HUES6 (cell line): ENCODE measurements around the gene SLC26A1.

Experiments used
- H3K27ac ChIP-seq: 2 replicates; pipeline ENCODE4 v1.7.0; 2013; ENCODE audit warnings: low read depth, mild to moderate bottlenecking, low read length, inconsistent platforms
- H3K27me3 ChIP-seq: 2 replicates; pipeline ENCODE4 v1.6.1; 2013; ENCODE audit warnings: low read length; ENCODE audit not compliant: control insufficient read depth, insufficient read depth
- H3K36me3 ChIP-seq: 2 replicates; pipeline ENCODE4 v1.6.1; 2013; ENCODE audit warnings: low read length; ENCODE audit not compliant: control insufficient read depth, insufficient read depth
- H3K4me1 ChIP-seq: 2 replicates; pipeline ENCODE4 v1.6.1; 2013; ENCODE audit warnings: low read length; ENCODE audit not compliant: control insufficient read depth, insufficient read depth
- H3K4me3 ChIP-seq: 2 replicates; pipeline ENCODE4 v1.5.1; 2013; ENCODE audit warnings: low read depth, low read length
- H3K9ac ChIP-seq: one replicate; pipeline ENCODE4 v1.6.1; 2013; ENCODE audit warnings: mild to moderate bottlenecking, low read length
- H3K9me3 ChIP-seq: 2 replicates; pipeline ENCODE4 v1.6.1; 2013; ENCODE audit warnings: low read depth, low read length; ENCODE audit not compliant: control insufficient read depth, insufficient read depth

SLC26A1 gene

DNA sequence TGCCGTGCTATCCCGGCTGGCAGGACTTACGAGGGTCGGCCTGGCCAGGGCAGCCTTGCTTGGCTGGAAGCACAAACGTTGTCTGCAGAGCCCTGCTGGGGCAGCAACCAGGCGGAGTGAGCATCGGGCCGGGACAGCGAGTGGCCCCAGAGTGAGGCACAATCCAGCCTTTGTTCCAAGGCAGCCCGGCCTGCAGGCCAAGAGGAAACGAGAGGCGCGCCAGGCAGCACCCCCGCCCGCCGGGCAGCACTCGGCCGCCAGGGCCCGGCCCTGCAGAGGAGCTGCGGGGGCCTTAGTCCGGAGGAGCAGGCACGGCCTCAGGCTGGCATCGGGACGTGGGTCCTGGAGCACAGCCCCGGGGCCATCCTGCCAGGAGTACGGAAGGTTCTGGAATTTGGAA lies 42.3 kb upstream of the SLC26A1 start:
- H3K36me3 ChIP-seq = no peaks in the 10 kb centered on the region
- no peak overlapping the region for H3K4me3 ChIP-seq
- H3K4me1 ChIP-seq = peaks cover 17% of the 10 kb centered on the region
- no peak overlapping the region for H3K27ac ChIP-seq
- no peaks in the 10 kb centered on the region; the same call in 1 of the 2 replicates for H3K27me3 ChIP-seq
- H3K9ac ChIP-seq = no peak overlapping the region
- no peaks in the 10 kb centered on the region for H3K9me3 ChIP-seq

DNA sequence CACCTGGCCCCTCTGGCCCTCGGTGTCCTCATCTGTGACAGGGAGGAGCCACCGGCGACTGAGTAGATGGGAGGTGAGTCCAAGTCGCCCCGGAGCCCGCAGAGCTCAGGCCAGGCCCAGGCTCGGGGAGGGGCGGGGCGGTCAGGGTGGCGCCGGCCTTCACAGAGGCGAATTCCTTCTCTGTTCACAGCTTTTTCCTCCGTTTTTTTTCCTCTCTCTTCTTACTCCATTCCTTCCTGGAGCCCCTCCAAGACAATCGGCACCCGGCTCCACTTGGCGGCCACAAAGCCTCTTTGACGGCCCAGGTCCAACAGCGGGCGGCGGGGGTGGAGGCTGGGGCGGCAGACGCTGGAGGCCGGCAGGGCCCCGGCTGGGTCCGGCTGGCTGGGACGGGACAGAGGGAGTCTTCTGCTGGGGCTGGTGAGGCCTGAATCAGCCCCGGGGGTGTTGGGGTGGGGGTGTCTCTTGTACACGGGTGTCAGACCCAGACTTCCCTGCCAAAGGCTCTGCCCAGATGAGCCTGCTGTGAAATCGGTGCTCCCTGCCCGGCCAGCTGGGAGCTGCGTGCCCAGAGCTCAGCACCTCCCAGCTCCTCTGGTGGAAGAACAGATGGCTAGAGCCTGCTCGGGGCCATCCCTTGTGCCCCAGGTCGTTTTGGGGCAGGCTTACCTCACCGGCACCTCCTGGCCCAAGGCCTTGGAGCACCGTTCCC lies 40.8 kb upstream of the SLC26A1 start:
- Histone ChIP-seq H3K9ac (no peak overlapping the region), H3K27me3 (no peaks in the 10 kb centered on the region; the same call in 1 of the 2 replicates), H3K27ac (no peak overlapping the region), H3K36me3 (no peaks in the 10 kb centered on the region), H3K9me3 (no peaks in the 10 kb centered on the region), H3K4me1 (peaks cover 13% of the 10 kb centered on the region; the same call in 1 of the 2 replicates), H3K4me3 (no peak overlapping the region)

- Histone ChIP-seq H3K9me3 (no peaks in the 10 kb centered on the region), H3K27me3 (no peaks in the 10 kb centered on the region; the same call in 1 of the 2 replicates), H3K4me1 (peaks cover 15% of the 10 kb centered on the region; the same call in 1 of the 2 replicates), H3K27ac (no peak overlapping the region), H3K4me3 (no peak overlapping the region), H3K9ac (no peak overlapping the region), H3K36me3 (no peaks in the 10 kb centered on the region)
Measured at GRCh38 chr4:1032861-1033260, 39.7 kb upstream of the SLC26A1 start.

GRCh38 chr4:1031956-1032795 lies 39.0 kb upstream of the SLC26A1 start:
- no peaks in the 10 kb centered on the region; the same call in 1 of the 2 replicates for H3K27me3 ChIP-seq
- no peaks in the 10 kb centered on the region for H3K9me3 ChIP-seq
- H3K4me1 ChIP-seq = peaks cover 19% of the 10 kb centered on the region; the same call in 1 of the 2 replicates
- no peak overlapping the region for H3K27ac ChIP-seq
- no peak overlapping the region for H3K4me3 ChIP-seq
- H3K36me3 ChIP-seq = no peaks in the 10 kb centered on the region
- H3K9ac ChIP-seq = no peak overlapping the region

DNA sequence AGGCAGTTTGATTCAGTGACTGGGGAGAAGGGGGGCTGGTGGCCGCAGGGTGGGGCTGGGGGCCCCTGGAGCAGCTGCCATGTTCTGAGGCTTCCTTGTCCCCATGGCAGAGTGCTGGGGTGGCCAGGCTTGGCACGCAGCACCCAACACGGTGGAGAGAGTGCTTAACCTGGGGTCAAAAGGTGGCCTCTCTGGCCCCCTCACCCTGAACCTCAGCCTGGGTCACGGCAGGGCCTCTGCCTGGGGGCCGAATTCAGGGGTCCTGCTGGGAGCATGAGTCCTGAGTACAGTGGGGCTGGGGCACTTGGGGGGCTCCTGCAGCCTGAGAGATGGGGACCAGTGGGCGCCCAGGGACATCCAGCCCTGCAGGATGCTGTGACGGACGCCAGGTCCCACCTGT lies 38.1 kb upstream of the SLC26A1 start:
- Histone ChIP-seq H3K9me3 (no peaks in the 10 kb centered on the region), H3K27ac (no peak overlapping the region), H3K4me3 (no peak overlapping the region), H3K9ac (no peak overlapping the region), H3K27me3 (no peaks in the 10 kb centered on the region; the same call in 1 of the 2 replicates), H3K36me3 (no peaks in the 10 kb centered on the region), H3K4me1 (peaks cover 19% of the 10 kb centered on the region; the same call in 1 of the 2 replicates)

- Histone ChIP-seq H3K27me3 (no peaks in the 10 kb centered on the region; the same call in 1 of the 2 replicates), H3K4me3 (no peak overlapping the region), H3K36me3 (peaks cover 6% of the 10 kb centered on the region), H3K9ac (no peak overlapping the region), H3K4me1 (peaks cover 21% of the 10 kb centered on the region; the same call in 1 of the 2 replicates), H3K9me3 (no peaks in the 10 kb centered on the region), H3K27ac (no peak overlapping the region)
Measured at GRCh38 chr4:1030559-1030958, 37.4 kb upstream of the SLC26A1 start.

- H3K4me3 ChIP-seq = no peak overlapping the region
- peaks cover 11% of the 10 kb centered on the region for H3K36me3 ChIP-seq
- no peaks in the 10 kb centered on the region; the same call in 1 of the 2 replicates for H3K27me3 ChIP-seq
- no peak overlapping the region for H3K27ac ChIP-seq
- no peak overlapping the region for H3K9ac ChIP-seq
- H3K4me1 ChIP-seq = peaks cover 21% of the 10 kb centered on the region; the same call in 1 of the 2 replicates
- H3K9me3 ChIP-seq = no peaks in the 10 kb centered on the region
Measured at GRCh38 chr4:1030031-1030430, 36.8 kb upstream of the SLC26A1 start.

DNA sequence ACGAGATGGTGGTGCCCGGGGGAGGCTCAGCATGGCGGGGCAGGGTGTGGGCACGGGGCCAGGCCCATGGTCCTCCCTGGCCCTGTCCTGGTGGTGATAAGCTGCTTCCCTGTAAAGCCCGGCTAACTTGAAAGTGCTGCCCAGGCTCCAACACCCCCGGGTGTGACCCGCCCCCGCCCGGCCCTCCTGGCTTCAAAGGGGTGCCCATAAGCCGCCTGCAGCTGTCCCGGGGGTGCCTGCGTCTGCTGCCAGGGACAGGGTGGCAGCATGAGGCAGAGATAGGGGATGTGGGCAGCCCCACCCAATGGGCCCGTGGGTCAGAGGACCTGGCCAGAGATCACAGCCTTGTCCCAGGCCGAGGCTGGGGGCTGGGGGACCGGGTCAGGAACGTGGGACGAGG lies 36.3 kb upstream of the SLC26A1 start:
- H3K4me3 ChIP-seq = no peak overlapping the region
- no peak overlapping the region for H3K9ac ChIP-seq
- H3K27me3 ChIP-seq = no peaks in the 10 kb centered on the region; the same call in 1 of the 2 replicates
- H3K36me3 ChIP-seq = peaks cover 16% of the 10 kb centered on the region
- no peaks in the 10 kb centered on the region for H3K9me3 ChIP-seq
- H3K27ac ChIP-seq = no peak overlapping the region
- peaks cover 21% of the 10 kb centered on the region; the same call in 1 of the 2 replicates for H3K4me1 ChIP-seq

GRCh38 chr4:1028574-1029220 lies 35.5 kb upstream of the SLC26A1 start:
- H3K36me3 ChIP-seq = peaks cover 18% of the 10 kb centered on the region
- H3K27ac ChIP-seq = no peak overlapping the region
- no peaks in the 10 kb centered on the region for H3K9me3 ChIP-seq
- no peaks in the 10 kb centered on the region; the same call in 1 of the 2 replicates for H3K27me3 ChIP-seq
- H3K4me3 ChIP-seq = no peak overlapping the region
- no peak overlapping the region for H3K9ac ChIP-seq
- H3K4me1 ChIP-seq = peaks cover 21% of the 10 kb centered on the region; the same call in 1 of the 2 replicates

DNA sequence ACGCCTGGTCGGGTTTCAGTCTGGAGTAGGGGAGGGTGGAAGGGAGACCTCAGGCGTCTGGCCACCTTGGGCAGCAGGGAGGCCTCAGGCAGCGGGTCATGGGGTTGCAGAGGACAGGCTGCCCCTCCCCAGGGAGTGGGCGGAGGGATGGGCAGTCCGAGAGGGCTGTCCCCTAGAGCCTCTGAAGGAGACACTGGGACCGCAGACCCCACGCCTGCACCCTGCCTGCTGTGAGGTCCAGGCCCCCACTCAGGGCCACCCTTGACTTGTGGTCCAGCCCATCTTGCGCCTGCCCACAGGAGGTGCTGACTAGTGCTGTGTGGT lies 34.7 kb upstream of the SLC26A1 start:
- H3K36me3 ChIP-seq = peaks cover 18% of the 10 kb centered on the region
- no peaks in the 10 kb centered on the region for H3K9me3 ChIP-seq

More for the DNA sequence above, 34.7 kb upstream of the SLC26A1 start:
- Histone ChIP-seq H3K4me1 (peaks cover 21% of the 10 kb centered on the region; the same call in 1 of the 2 replicates), H3K27me3 (no peaks in the 10 kb centered on the region), H3K4me3 (no peak overlapping the region), H3K27ac (no peak overlapping the region), H3K9ac (no peak overlapping the region)
